ENCODE data around the gene EFNA5. TPM values are rescaled to one million over a fixed set of nuclear protein-coding genes. Genes with fewer than 3 reads are reported as not detected.

EFNA5 gene
- total and polyA plus RNA-seq, 2 donors, result 2.1 to 18.9 TPM

DNA sequence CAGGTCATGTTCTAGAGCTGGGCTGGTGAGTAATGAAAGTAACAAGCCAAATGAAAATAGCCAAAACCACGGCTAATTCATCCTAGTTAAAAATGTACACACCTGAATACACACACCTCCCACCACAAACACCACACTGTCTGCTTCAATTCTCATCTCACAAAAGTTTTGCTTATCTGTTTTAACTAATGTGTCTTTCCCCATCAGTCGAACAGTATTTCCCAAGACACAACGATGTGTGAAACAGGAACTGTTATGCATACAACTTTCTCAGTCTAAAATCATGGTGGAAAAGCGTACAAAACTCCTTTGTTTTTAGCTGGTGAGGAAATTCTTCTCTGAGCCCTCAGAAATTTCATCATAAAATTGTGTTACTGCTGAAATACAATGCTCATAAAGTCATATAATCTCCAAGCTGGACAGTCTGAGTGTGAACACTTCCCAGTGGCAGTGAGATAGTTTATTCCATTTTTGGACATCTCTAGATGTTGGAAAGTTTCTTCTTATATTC, 242.4 kb downstream of the EFNA5 start:
- no peak overlapping the region for H3K4me3 ChIP-seq (ENCODE audit: low read depth, low read length)
- 64% methylated on average over 4 of the region's 4 CpGs for WGBS
- no peak overlapping the region for H3K27ac ChIP-seq (ENCODE audit: low read depth)
- H3K4me1 ChIP-seq (ENCODE audit: insufficient read depth), result peaks cover 1% of the 10 kb centered on the region
- no peaks in the 10 kb centered on the region for H3K36me3 ChIP-seq (ENCODE audit: insufficient read depth)
- DNase-seq (ENCODE audit: extremely low spot score), result no peak

- Histone ChIP-seq H3K4me3 (ENCODE audit: low read depth, low read length) (no peak overlapping the region), H3K27ac (ENCODE audit: low read depth) (no peak overlapping the region), H3K36me3 (ENCODE audit: insufficient read depth) (no peaks in the 10 kb centered on the region), H3K4me1 (ENCODE audit: insufficient read depth) (peaks cover 1% of the 10 kb centered on the region)
- no peak for DNase-seq (ENCODE audit: extremely low spot score)
- 98% methylated on average over 6 of the region's 6 CpGs for whole genome bisulfite sequencing
Measured at GRCh38 chr5:107426872-107427271, 243.9 kb downstream of the EFNA5 start.

DNA sequence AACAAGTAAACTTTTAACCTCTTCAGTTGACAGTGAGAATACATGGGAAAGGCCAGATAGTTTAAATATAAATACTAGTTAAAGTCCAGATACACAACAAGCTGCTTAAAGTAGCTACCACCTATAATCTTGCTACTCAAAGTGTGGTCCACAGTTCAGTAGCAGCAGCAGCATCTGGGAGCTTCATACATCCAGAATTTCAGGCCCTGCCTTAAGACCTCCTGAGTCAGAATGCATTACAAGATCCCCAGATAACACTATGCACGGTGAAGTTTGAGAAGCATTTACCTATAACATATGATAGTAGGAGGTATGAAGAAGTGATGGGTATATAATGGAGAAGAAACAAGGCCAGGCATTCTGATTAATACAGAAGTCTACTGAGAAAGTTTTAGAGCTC, 244.5 kb downstream of the EFNA5 start:
- 0% methylated on average over 1 of the region's 1 CpG for WGBS
- no peak overlapping the region for H3K4me3 ChIP-seq (ENCODE audit: low read depth, low read length)
- H3K27ac ChIP-seq (ENCODE audit: low read depth), result no peak overlapping the region
- H3K4me1 ChIP-seq (ENCODE audit: insufficient read depth), result peaks cover 1% of the 10 kb centered on the region
- H3K36me3 ChIP-seq (ENCODE audit: insufficient read depth), result no peaks in the 10 kb centered on the region
- no peak for DNase-seq (ENCODE audit: extremely low spot score)

GRCh38 chr5:107425541-107426031, 245.2 kb downstream of the EFNA5 start:
- Histone ChIP-seq H3K27ac (ENCODE audit: low read depth) (no peak overlapping the region), H3K4me3 (ENCODE audit: low read depth, low read length) (no peak overlapping the region), H3K4me1 (ENCODE audit: insufficient read depth) (peaks cover 1% of the 10 kb centered on the region), H3K36me3 (ENCODE audit: insufficient read depth) (no peaks in the 10 kb centered on the region)
- no peak for DNase-seq (ENCODE audit: extremely low spot score)
- WGBS, result 23% methylated on average over 2 of the region's 2 CpGs

DNA sequence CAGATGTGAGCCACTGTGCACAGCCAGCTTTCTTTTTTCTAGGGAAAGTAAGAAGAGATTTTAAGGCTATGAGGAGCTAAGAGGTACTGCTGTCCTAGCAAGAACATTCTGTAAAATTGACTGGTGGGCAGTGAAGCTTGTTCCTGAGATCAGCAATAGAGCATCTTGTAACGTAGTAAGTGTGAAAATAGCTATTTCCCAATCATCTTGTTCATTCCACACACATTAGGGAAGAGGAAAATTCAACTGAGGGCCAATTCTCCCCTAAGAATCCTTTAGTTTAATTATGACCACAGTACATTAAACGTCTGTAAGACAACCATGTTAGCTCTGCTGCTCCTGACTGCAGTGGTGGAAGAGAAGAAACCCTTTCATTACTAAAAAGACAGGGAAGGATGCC, 246.2 kb downstream of the EFNA5 start:
- Histone ChIP-seq H3K36me3 (ENCODE audit: insufficient read depth) (no peaks in the 10 kb centered on the region), H3K27ac (ENCODE audit: low read depth) (no peak overlapping the region), H3K4me1 (ENCODE audit: insufficient read depth) (peaks cover 1% of the 10 kb centered on the region), H3K4me3 (ENCODE audit: low read depth, low read length) (no peak overlapping the region)
- 91% methylated on average over 2 of the region's 2 CpGs for WGBS
- DNase-seq (ENCODE audit: extremely low spot score), result no peak

DNA sequence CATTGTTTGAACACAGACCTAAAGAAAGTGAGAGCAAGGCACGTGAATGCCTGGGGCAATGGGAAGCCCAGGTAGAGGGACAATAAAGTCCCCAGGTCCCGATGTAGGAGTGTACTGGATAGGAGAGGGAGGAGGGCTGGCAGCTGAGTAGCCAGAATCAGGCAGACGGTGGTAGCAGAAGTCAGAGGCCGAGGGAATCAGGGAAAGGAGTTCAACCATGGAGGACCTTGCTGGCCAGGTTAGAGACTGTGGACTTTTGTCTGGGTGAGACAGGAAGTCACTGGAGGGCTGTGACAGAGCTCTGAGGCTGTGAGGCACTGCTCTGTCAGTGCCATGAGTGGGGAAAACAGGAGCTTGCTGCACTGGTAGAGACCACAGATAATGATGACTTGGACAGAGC, 248.2 kb downstream of the EFNA5 start:
- H3K27ac ChIP-seq (ENCODE audit: low read depth), result no peak overlapping the region
- DNase-seq (ENCODE audit: extremely low spot score), result no peak
- H3K4me1 ChIP-seq (ENCODE audit: insufficient read depth), result peaks cover 1% of the 10 kb centered on the region
- no peaks in the 10 kb centered on the region for H3K36me3 ChIP-seq (ENCODE audit: insufficient read depth)
- 83% methylated on average over 4 of the region's 4 CpGs for WGBS
- no peak overlapping the region for H3K4me3 ChIP-seq (ENCODE audit: low read depth, low read length)

- WGBS, result 91% methylated on average over 3 of the region's 3 CpGs
- no peak overlapping the region for H3K4me3 ChIP-seq (ENCODE audit: low read depth, low read length)
- no peak overlapping the region for H3K27ac ChIP-seq (ENCODE audit: low read depth)
- no peak for DNase-seq (ENCODE audit: extremely low spot score)
- no peaks in the 10 kb centered on the region for H3K36me3 ChIP-seq (ENCODE audit: insufficient read depth)
- peaks cover 1% of the 10 kb centered on the region for H3K4me1 ChIP-seq (ENCODE audit: insufficient read depth)
Measured at GRCh38 chr5:107419498-107419897, 251.2 kb downstream of the EFNA5 start.

DNA sequence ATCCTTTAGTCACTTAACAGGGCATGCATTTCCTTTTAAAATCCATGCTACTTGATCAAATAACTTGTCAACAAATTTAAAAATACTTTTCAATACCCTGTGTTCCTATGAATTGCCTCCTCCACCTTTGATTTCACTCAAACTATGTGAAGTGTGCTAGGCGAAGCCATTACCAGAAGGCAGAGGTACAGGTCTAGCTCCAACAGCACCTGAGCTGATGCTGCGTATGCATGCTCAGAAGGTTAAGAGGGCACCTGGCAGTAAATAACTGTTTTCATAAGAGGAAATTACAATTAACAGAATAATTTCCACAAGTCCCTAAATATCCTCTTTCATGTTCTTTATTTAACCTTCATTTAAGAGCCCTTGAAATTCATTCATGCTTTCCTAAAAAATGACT, 251.8 kb downstream of the EFNA5 start:
- no peak for DNase-seq (ENCODE audit: extremely low spot score)
- H3K36me3 ChIP-seq (ENCODE audit: insufficient read depth), result no peaks in the 10 kb centered on the region
- H3K4me1 ChIP-seq (ENCODE audit: insufficient read depth), result no peaks in the 10 kb centered on the region
- WGBS, result 97% methylated on average over 2 of the region's 2 CpGs
- H3K4me3 ChIP-seq (ENCODE audit: low read depth, low read length), result no peak overlapping the region
- no peak overlapping the region for H3K27ac ChIP-seq (ENCODE audit: low read depth)

DNA sequence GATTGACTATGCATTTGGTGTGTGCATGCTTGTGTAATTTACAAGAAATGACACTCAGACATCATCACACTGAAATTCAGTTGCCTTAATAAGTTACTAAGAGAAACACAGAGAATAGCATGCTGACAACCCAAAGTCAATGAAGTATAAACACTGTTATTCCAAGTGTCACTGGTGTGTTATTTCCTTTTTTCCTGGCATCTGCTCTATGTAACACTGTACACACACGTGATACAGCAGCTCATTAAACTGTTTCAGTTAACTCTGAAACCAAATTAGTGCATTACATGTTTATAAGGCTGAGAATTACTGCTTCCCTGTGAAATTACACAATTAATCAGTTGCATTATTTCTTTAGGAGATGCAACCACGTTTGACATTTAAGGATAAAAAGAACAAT, 252.7 kb downstream of the EFNA5 start:
- DNase-seq (ENCODE audit: extremely low spot score), result no peak
- no peak overlapping the region for H3K4me3 ChIP-seq (ENCODE audit: low read depth, low read length)
- H3K4me1 ChIP-seq (ENCODE audit: insufficient read depth), result no peaks in the 10 kb centered on the region
- H3K27ac ChIP-seq (ENCODE audit: low read depth), result no peak overlapping the region
- WGBS, result 29% methylated on average over 2 of the region's 2 CpGs
- no peaks in the 10 kb centered on the region for H3K36me3 ChIP-seq (ENCODE audit: insufficient read depth)

GRCh38 chr5:107415762-107416161, 255.0 kb downstream of the EFNA5 start:
- WGBS, result 92% methylated on average over 1 of the region's 1 CpG
- Histone ChIP-seq H3K4me3 (ENCODE audit: low read depth, low read length) (no peak overlapping the region), H3K27ac (ENCODE audit: low read depth) (no peak overlapping the region), H3K4me1 (ENCODE audit: insufficient read depth) (no peaks in the 10 kb centered on the region), H3K36me3 (ENCODE audit: insufficient read depth) (no peaks in the 10 kb centered on the region)
- no peak for DNase-seq (ENCODE audit: extremely low spot score)

DNA sequence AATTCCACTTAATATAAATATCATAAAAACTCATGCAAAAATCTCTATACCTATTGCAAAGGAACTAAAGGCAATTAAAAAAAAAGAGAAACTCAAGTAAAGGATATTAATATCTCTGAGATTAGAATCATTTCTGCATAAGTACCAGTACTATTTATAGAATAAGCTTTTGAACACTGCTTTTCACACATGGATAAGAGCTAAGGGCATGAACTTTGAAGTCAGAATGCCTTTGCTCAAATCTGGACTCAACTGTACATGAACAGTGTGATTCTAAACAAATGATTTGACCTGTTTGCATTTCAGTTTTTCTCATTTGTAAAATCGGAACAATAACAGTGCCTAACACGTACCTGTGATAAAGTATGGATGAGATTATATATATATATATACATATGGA, 255.9 kb downstream of the EFNA5 start:
- DNase-seq (ENCODE audit: extremely low spot score), result no peak
- Histone ChIP-seq H3K4me1 (ENCODE audit: insufficient read depth) (no peaks in the 10 kb centered on the region), H3K27ac (ENCODE audit: low read depth) (no peak overlapping the region), H3K36me3 (ENCODE audit: insufficient read depth) (no peaks in the 10 kb centered on the region), H3K4me3 (ENCODE audit: low read depth, low read length) (no peak overlapping the region)
- WGBS, result 93% methylated on average over 2 of the region's 2 CpGs

DNA sequence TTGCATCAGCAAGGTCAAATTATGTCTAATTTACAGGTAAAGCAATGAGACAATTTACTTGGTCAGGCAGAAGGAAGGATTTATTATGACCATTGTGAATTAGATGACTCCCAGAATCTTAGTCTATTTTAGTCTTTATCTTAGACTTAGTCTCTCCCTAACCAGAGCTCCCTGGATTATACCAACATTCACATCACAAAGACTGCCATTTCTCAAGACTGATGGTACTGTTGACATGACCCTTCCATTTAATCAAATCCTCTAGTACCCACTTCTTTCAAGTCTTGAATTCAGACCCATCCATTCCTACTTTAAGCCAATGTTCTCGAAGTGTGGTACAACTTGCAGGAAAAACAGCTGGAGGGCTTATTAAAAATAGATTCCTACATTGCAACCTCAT, 257.0 kb downstream of the EFNA5 start:
- Histone ChIP-seq H3K4me1 (ENCODE audit: insufficient read depth) (no peaks in the 10 kb centered on the region), H3K36me3 (ENCODE audit: insufficient read depth) (no peaks in the 10 kb centered on the region), H3K4me3 (ENCODE audit: low read depth, low read length) (no peak overlapping the region), H3K27ac (ENCODE audit: low read depth) (no peak overlapping the region)
- no peak for DNase-seq (ENCODE audit: extremely low spot score)
- WGBS, result 91% methylated on average over 1 of the region's 1 CpG

DNA sequence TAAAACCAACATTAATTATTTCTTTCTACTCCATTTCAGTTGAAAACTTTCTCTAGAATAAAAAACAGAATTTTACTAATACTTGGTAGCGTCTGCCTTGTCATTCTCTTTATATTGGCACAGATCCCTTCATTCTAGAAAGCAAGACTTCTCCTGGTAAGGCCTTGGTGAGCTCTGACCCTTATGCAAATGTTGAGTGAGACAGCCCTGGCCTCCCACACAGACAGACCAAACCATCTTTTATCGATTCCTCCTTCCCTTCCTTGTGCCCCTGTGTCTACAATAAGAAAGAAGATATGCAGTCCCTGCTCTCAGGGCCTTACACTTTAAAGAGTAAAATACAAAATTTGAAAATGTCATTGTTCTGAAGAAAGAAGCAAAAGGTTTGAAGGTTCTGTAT, 262.2 kb downstream of the EFNA5 start:
- Histone ChIP-seq H3K27ac (ENCODE audit: low read depth) (no peak overlapping the region), H3K4me3 (ENCODE audit: low read depth, low read length) (no peak overlapping the region), H3K36me3 (ENCODE audit: insufficient read depth) (no peaks in the 10 kb centered on the region), H3K4me1 (ENCODE audit: insufficient read depth) (no peaks in the 10 kb centered on the region)
- WGBS, result 90% methylated on average over 2 of the region's 2 CpGs
- DNase-seq (ENCODE audit: extremely low spot score), result no peak

DNA sequence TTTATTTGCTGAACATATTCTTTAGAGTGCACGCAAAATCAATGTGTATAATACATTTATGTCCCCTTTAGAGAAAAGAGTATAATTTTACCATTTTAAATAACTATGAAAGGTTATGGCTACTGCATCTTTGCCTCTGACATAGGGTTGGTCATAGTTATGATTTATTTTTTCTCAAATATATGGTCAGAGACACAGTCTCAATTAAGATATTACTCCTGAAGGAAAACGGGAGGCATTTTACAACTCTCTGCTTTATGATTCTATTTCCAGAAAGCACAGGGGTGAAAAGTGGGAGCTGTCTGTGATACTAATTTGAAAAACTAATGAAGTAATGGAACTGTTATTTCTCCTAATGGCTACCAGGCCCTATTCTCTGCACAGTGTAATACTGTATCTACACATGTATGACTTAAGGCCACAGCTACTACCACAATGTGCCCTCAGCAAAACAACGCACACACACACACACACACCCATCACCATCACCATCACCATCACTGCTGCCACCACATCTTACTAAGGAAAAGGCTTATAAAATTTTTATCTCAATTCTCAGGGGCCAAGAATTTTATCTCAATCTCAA, 262.9 kb downstream of the EFNA5 start:
- DNase-seq (ENCODE audit: extremely low spot score), result no peak
- Histone ChIP-seq H3K36me3 (ENCODE audit: insufficient read depth) (no peaks in the 10 kb centered on the region), H3K4me1 (ENCODE audit: insufficient read depth) (no peaks in the 10 kb centered on the region), H3K4me3 (ENCODE audit: low read depth, low read length) (no peak overlapping the region), H3K27ac (ENCODE audit: low read depth) (no peak overlapping the region)
- WGBS, result 78% methylated on average over 3 of the region's 3 CpGs
